ENCODE data around the gene GHR.

Gene GHR

GRCh38 chr5:42745426-42745825, 322.2 kb downstream of the GHR start:
- peak in 1 of 2 experiments; percentile 16 for DNase-seq

GRCh38 chr5:42745856-42746255, 322.6 kb downstream of the GHR start:
- no peak for DNase-seq

GRCh38 chr5:42749020-42749419, 325.8 kb downstream of the GHR start:
- DNase-seq = no peak

GRCh38 chr5:42750507-42750906, 327.3 kb downstream of the GHR start:
- DNase-seq = no peak

GRCh38 chr5:42751044-42751443, 327.8 kb downstream of the GHR start:
- DNase-seq = no peak

GRCh38 chr5:42753099-42753498, 329.9 kb downstream of the GHR start:
- DNase-seq = no peak

GRCh38 chr5:42756606-42757601, 333.7 kb downstream of the GHR start, which contains the start of gene CCDC152:
Gene CCDC152 (plus strand): TSS chr5:42756818. CDS start chr5:42759122, 2,304 bp downstream.
- DNase-seq = peak; percentile 32 to 56

GRCh38 chr5:42759456-42759855, 336.2 kb downstream of the GHR start:
- no peak for DNase-seq

- DNase-seq = no peak
Measured at GRCh38 chr5:42760426-42760825, 337.2 kb downstream of the GHR start.

- no peak for DNase-seq
Measured at GRCh38 chr5:42761791-42762190, 338.6 kb downstream of the GHR start.

- peak; percentile 16 to 39 for DNase-seq
Measured at GRCh38 chr5:42767491-42768105, 344.4 kb downstream of the GHR start.

- DNase-seq = no peak
Measured at GRCh38 chr5:42768106-42768504, 344.9 kb downstream of the GHR start.

GRCh38 chr5:42770003-42770402, 346.8 kb downstream of the GHR start:
- DNase-seq = no peak

All from NCI-H2081 (cell line).